IMR-90 (cell line): ENCODE data around the gene ATP6V1E1.

Experiments
- MXI1 ChIP-seq: IDR thresholded peaks from 2 replicates; pipeline ENCODE4 v1.6.1; 2012; ENCODE audit warnings: low read depth, mild to moderate bottlenecking, low read length, moderate library complexity, borderline replicate concordance
- RAD21 ChIP-seq: IDR thresholded peaks from 2 replicates; pipeline ENCODE4 v1.6.1; 2012; ENCODE audit warnings: low read length, improper control_type of control experiment
- RFX5 ChIP-seq: IDR thresholded peaks from 2 replicates; pipeline ENCODE4 v1.8.0; 2012; ENCODE audit warnings: low read depth, mild to moderate bottlenecking, low read length, moderate library complexity
- USF2 ChIP-seq: fragments of 150-350 bp; IDR thresholded peaks from 2 replicates; pipeline ENCODE4 v1.6.1; 2017; ENCODE audit warnings: mild to moderate bottlenecking, antibody characterized with exemption, low read length, low read depth
- TF ChIP-seq, protein P1 (sequence below): conservative IDR thresholded peaks from 2 replicates; pipeline ENCODE4 v1.5.1; 2012; ENCODE audit warnings: mild to moderate bottlenecking, low read depth, low read length, improper control_type of control experiment
- TF ChIP-seq, protein P2 (sequence below): fragments of 150-350 bp; IDR thresholded peaks from 2 replicates; pipeline ENCODE4 v1.6.1; 2016; ENCODE audit warnings: low read depth, mild to moderate bottlenecking, low read length, moderate library complexity, borderline replicate concordance

- TF ChIP-seq RAD21: no peak
- TF ChIP-seq, protein P1, sequence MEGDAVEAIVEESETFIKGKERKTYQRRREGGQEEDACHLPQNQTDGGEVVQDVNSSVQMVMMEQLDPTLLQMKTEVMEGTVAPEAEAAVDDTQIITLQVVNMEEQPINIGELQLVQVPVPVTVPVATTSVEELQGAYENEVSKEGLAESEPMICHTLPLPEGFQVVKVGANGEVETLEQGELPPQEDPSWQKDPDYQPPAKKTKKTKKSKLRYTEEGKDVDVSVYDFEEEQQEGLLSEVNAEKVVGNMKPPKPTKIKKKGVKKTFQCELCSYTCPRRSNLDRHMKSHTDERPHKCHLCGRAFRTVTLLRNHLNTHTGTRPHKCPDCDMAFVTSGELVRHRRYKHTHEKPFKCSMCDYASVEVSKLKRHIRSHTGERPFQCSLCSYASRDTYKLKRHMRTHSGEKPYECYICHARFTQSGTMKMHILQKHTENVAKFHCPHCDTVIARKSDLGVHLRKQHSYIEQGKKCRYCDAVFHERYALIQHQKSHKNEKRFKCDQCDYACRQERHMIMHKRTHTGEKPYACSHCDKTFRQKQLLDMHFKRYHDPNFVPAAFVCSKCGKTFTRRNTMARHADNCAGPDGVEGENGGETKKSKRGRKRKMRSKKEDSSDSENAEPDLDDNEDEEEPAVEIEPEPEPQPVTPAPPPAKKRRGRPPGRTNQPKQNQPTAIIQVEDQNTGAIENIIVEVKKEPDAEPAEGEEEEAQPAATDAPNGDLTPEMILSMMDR: no peak
- no peak for TF ChIP-seq RFX5
- TF ChIP-seq, protein P2, sequence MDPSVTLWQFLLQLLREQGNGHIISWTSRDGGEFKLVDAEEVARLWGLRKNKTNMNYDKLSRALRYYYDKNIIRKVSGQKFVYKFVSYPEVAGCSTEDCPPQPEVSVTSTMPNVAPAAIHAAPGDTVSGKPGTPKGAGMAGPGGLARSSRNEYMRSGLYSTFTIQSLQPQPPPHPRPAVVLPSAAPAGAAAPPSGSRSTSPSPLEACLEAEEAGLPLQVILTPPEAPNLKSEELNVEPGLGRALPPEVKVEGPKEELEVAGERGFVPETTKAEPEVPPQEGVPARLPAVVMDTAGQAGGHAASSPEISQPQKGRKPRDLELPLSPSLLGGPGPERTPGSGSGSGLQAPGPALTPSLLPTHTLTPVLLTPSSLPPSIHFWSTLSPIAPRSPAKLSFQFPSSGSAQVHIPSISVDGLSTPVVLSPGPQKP: no peak
- TF ChIP-seq USF2: no peak
- no peak for TF ChIP-seq MXI1
Observed at GRCh38 chr22:17647452-17647851, 18.9 kb upstream of the ATP6V1E1 start.
